Stimulated activated naive B cell treated with anti-CD40 and anti-IgM and Interleukin-4, amounts not matched to agents 10 μg/mL and 1 μg/mL and 100 μg/mL, for 72 hours (primary cell): ENCODE data around the gene PDE3B.

ENCODE experiments used
- ATAC-seq, 2 donors: fragments of 150-1000 bp; cut with Tn5 transposase; replicated peaks; 2 replicates each; pipeline ENCODE4 v1.10.0; 2021; ENCODE audit warnings: moderate library complexity in 1 of 2
- DNase-seq: peaks from one replicate; pipeline ENCODE4 v3.0.0; 2021
- H3K27ac Mint-ChIP-seq: one replicate; pipeline ENCODE4 v1.8.0; 2022; ENCODE audit warnings: mild to moderate bottlenecking, mixed read lengths
- H3K27me3 Mint-ChIP-seq, 2 donors: one replicate each; pipeline ENCODE4 v1.8.0; 2022; ENCODE audit warnings: mixed read lengths in 2 of 2
- H3K36me3 Mint-ChIP-seq, 2 donors: one replicate each; pipeline ENCODE4 v1.8.0; 2022; ENCODE audit warnings: mixed read lengths in 2 of 2, mild to moderate bottlenecking in 1 of 2
- H3K4me1 Mint-ChIP-seq, 2 donors: one replicate each; pipeline ENCODE4 v1.8.0; 2022; ENCODE audit warnings: mixed read lengths in 2 of 2, mild to moderate bottlenecking in 1 of 2
- H3K4me3 Mint-ChIP-seq, 2 donors: one replicate each; pipeline ENCODE4 v1.8.0; 2022; ENCODE audit warnings: mild to moderate bottlenecking in 2 of 2, mixed read lengths in 2 of 2, moderate library complexity in 1 of 2
- H3K9me3 Mint-ChIP-seq, 2 donors: one replicate each; pipeline ENCODE4 v1.8.0; 2022; ENCODE audit warnings: mixed read lengths in 2 of 2, mild to moderate bottlenecking in 1 of 2

PDE3B gene

GRCh38 chr11:14892577-14892976 lies 249.0 kb downstream of the PDE3B start:
- DNase-seq (no peak), ATAC-seq (no peak)
- H3K36me3 Mint-ChIP-seq = peaks cover 4 to 9% of the 10 kb centered on the region in 2 donors
- H3K4me3 Mint-ChIP-seq = peak overlapping the region; percentile 94 to 95
- peaks cover 0 to 6% of the 10 kb centered on the region in 2 donors for H3K27me3 Mint-ChIP-seq
- H3K27ac Mint-ChIP-seq = no peak overlapping the region
- peaks cover 20 to 40% of the 10 kb centered on the region in 2 donors for H3K4me1 Mint-ChIP-seq
- H3K9me3 Mint-ChIP-seq = no peaks in the 10 kb centered on the region

- no peak overlapping the region for H3K4me3 Mint-ChIP-seq
- no peak overlapping the region for H3K27ac Mint-ChIP-seq
- peaks cover 0 to 6% of the 10 kb centered on the region in 2 donors for H3K27me3 Mint-ChIP-seq
- H3K4me1 Mint-ChIP-seq = peaks cover 12 to 20% of the 10 kb centered on the region in 2 donors
- peaks cover 2 to 5% of the 10 kb centered on the region in 2 donors for H3K36me3 Mint-ChIP-seq
- ATAC-seq = no peak
- no peak for DNase-seq
- H3K9me3 Mint-ChIP-seq = no peaks in the 10 kb centered on the region
Observed at GRCh38 chr11:14894657-14895598, 251.3 kb downstream of the PDE3B start.

- H3K4me3 Mint-ChIP-seq = no peak overlapping the region
- peaks cover 2 to 5% of the 10 kb centered on the region in 2 donors for H3K4me1 Mint-ChIP-seq
- no peak overlapping the region for H3K27ac Mint-ChIP-seq
- DNase-seq (no peak), ATAC-seq (no peak)
- peaks cover 0 to 11% of the 10 kb centered on the region in 2 donors for H3K27me3 Mint-ChIP-seq
- H3K36me3 Mint-ChIP-seq = no peaks in the 10 kb centered on the region
- H3K9me3 Mint-ChIP-seq = no peaks in the 10 kb centered on the region
Observed at GRCh38 chr11:14898355-14898754, 254.8 kb downstream of the PDE3B start.

- no peak for DNase-seq
- Mint-ChIP-seq H3K4me1 (peaks cover 2 to 5% of the 10 kb centered on the region in 2 donors), H3K36me3 (no peaks in the 10 kb centered on the region), H3K4me3 (no peak overlapping the region), H3K27ac (no peak overlapping the region), H3K27me3 (peaks cover 0 to 11% of the 10 kb centered on the region in 2 donors), H3K9me3 (no peaks in the 10 kb centered on the region)
- ATAC-seq = no peak
Observed at GRCh38 chr11:14898906-14899305, 255.3 kb downstream of the PDE3B start.

- H3K9me3 Mint-ChIP-seq = no peaks in the 10 kb centered on the region
- no peak overlapping the region for H3K27ac Mint-ChIP-seq
- DNase-seq (no peak), ATAC-seq (no peak)
- H3K27me3 Mint-ChIP-seq = peaks cover 0 to 7% of the 10 kb centered on the region in 2 donors
- H3K36me3 Mint-ChIP-seq = no peaks in the 10 kb centered on the region
- H3K4me3 Mint-ChIP-seq = no peak overlapping the region
- peaks cover 26 to 33% of the 10 kb centered on the region in 2 donors for H3K4me1 Mint-ChIP-seq
Observed at GRCh38 chr11:14902650-14903350, 259.2 kb downstream of the PDE3B start.

DNA sequence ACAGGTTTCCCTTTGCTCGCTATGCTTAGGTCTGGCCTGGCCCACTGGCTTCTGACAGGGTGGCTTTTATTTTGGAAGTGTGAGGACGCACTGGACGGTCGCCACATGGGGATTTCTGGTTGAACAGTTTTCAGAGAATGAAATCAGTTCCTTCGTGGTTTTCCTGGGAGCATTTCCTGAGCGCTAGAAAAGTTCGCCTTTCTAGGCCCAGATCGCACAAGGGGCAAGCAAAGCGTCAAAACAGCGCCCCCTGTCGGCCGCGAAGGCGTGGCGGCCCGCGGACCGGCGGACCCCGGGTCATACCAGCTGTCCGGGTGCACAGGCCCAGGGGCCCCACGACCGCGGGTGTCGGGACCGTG lies 261.1 kb downstream of the PDE3B start:
- H3K27ac Mint-ChIP-seq = peak overlapping the region; percentile 93
- peaks cover 0 to 9% of the 10 kb centered on the region in 2 donors for H3K27me3 Mint-ChIP-seq
- no peaks in the 10 kb centered on the region for H3K36me3 Mint-ChIP-seq
- ATAC-seq (peak; percentile 38 to 39), DNase-seq (peak; percentile 55)
- H3K4me1 Mint-ChIP-seq = peaks cover 28 to 40% of the 10 kb centered on the region in 2 donors
- no peaks in the 10 kb centered on the region for H3K9me3 Mint-ChIP-seq
- peak overlapping the region; percentile 84 to 90 for H3K4me3 Mint-ChIP-seq

- peak; percentile 81 for DNase-seq
- ATAC-seq = peak; percentile 75 to 82
- Mint-ChIP-seq H3K9me3 (no peaks in the 10 kb centered on the region), H3K27me3 (peaks cover 0 to 9% of the 10 kb centered on the region in 2 donors), H3K36me3 (no peaks in the 10 kb centered on the region), H3K4me1 (peaks cover 28 to 40% of the 10 kb centered on the region in 2 donors), H3K4me3 (peak overlapping the region; percentile 84 to 90), H3K27ac (peak overlapping the region; percentile 93)
Observed at GRCh38 chr11:14905104-14906033, 261.8 kb downstream of the PDE3B start.

GRCh38 chr11:14906578-14906977 lies 263.0 kb downstream of the PDE3B start:
- Mint-ChIP-seq H3K36me3 (no peaks in the 10 kb centered on the region), H3K4me1 (peaks cover 28 to 40% of the 10 kb centered on the region in 2 donors), H3K4me3 (no peak overlapping the region), H3K9me3 (no peaks in the 10 kb centered on the region), H3K27me3 (peaks cover 0 to 4% of the 10 kb centered on the region in 2 donors), H3K27ac (no peak overlapping the region)
- no peak for ATAC-seq
- no peak for DNase-seq

GRCh38 chr11:14906993-14907392 lies 263.4 kb downstream of the PDE3B start:
- H3K4me1 Mint-ChIP-seq = peaks cover 28 to 40% of the 10 kb centered on the region in 2 donors
- H3K36me3 Mint-ChIP-seq = no peaks in the 10 kb centered on the region
- DNase-seq = no peak
- peak overlapping the region; percentile 43 for H3K27ac Mint-ChIP-seq
- no peak for ATAC-seq
- H3K9me3 Mint-ChIP-seq = no peaks in the 10 kb centered on the region
- H3K27me3 Mint-ChIP-seq = peaks cover 0 to 4% of the 10 kb centered on the region in 2 donors
- H3K4me3 Mint-ChIP-seq = no peak overlapping the region

- ATAC-seq = peak; percentile 63 to 69
- Mint-ChIP-seq H3K27me3 (peaks cover 0 to 4% of the 10 kb centered on the region in 2 donors), H3K4me3 (no peak overlapping the region), H3K4me1 (peaks cover 28 to 40% of the 10 kb centered on the region in 2 donors), H3K36me3 (no peaks in the 10 kb centered on the region), H3K27ac (no peak overlapping the region), H3K9me3 (no peaks in the 10 kb centered on the region)
- DNase-seq = peak; percentile 61
Observed at GRCh38 chr11:14907411-14908213, 264.0 kb downstream of the PDE3B start.

DNA sequence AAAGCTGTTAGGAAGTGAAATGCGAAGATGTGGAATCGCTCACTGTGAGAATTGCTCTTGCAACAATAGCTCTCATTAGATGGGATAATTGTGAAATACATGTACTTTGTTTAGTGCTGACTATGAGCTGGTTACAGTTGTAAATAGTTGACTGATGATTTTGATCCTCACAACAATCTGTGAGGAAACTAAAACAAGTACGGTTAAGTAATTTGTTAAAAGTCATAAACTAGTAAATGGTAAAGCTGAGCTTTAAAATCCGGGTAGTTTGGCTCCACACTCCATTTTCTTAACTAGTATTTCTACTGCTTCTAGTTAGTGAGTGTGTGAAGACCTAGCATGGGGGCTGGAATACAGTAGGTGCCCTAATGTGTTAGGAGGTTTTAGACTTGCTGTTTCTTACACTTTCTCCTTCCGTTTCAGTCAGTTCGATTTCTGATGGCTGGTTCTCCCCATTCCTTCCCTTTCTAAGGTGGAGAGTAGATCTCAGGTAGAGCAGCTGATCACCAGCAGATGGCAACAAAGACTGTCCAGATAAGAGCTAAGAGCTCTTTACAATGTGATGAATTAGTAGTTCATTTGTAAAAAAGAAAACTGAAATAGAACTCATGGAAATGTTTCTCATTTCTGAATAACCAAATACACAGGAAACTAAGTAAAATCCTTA lies 264.7 kb downstream of the PDE3B start:
- DNase-seq = no peak
- no peaks in the 10 kb centered on the region for H3K9me3 Mint-ChIP-seq
- H3K4me3 Mint-ChIP-seq = no peak overlapping the region
- no peak overlapping the region for H3K27ac Mint-ChIP-seq
- ATAC-seq = peak; percentile 21 to 28
- no peaks in the 10 kb centered on the region for H3K36me3 Mint-ChIP-seq
- H3K4me1 Mint-ChIP-seq = peaks cover 28 to 40% of the 10 kb centered on the region in 2 donors
- peaks cover 0 to 4% of the 10 kb centered on the region in 2 donors for H3K27me3 Mint-ChIP-seq

GRCh38 chr11:14914536-14914935 lies 270.9 kb downstream of the PDE3B start:
- no peak overlapping the region for H3K4me3 Mint-ChIP-seq
- no peaks in the 10 kb centered on the region for H3K36me3 Mint-ChIP-seq
- H3K4me1 Mint-ChIP-seq = no peaks in the 10 kb centered on the region
- ATAC-seq (no peak), DNase-seq (no peak)
- H3K27me3 Mint-ChIP-seq = peaks cover 0 to 11% of the 10 kb centered on the region in 2 donors
- peaks cover 5 to 7% of the 10 kb centered on the region in 2 donors for H3K9me3 Mint-ChIP-seq
- peak overlapping the region; percentile 14 for H3K27ac Mint-ChIP-seq

- H3K27me3 Mint-ChIP-seq = peaks cover 0 to 24% of the 10 kb centered on the region in 2 donors
- peaks cover 5 to 7% of the 10 kb centered on the region in 2 donors for H3K9me3 Mint-ChIP-seq
- no peaks in the 10 kb centered on the region for H3K36me3 Mint-ChIP-seq
- H3K4me3 Mint-ChIP-seq = no peak overlapping the region
- no peak overlapping the region for H3K27ac Mint-ChIP-seq
- DNase-seq = no peak
- no peaks in the 10 kb centered on the region for H3K4me1 Mint-ChIP-seq
- no peak for ATAC-seq
Observed at GRCh38 chr11:14916403-14916802, 272.8 kb downstream of the PDE3B start.
